B cell (primary cell): ENCODE results near the gene HS3ST1. TPM values are rescaled to one million over a fixed set of nuclear protein-coding genes. Genes with fewer than 3 reads are reported as not detected.

Experiments
- ATAC-seq: fragments of 200-7000 bp; cut with Tn5 transposase; one replicate; pipeline ENCODE4 v1.10.0; 2021; ENCODE audit warnings: low read depth, mild to moderate bottlenecking, moderate number of reproducible peaks, moderate library complexity
- CTCF ChIA-PET: fragments of 350-600 bp; sonication (Branson Sonifier 250); formaldehyde crosslinking; loops from one replicate; lab custom pipeline; 2021; ENCODE audit warnings: antibody characterized with exemption, inconsistent platforms; lab: Charles Lee
- POLR2A ChIA-PET: fragments of 350-600 bp; sonication (Branson Sonifier 250); formaldehyde crosslinking; loops from one replicate; lab custom pipeline; 2021; ENCODE audit warnings: antibody characterized with exemption; lab: Charles Lee
- DNase-seq: peaks from one replicate; pipeline ENCODE4 v3.0.0; 2013
- H2AFZ ChIP-seq: 2 replicates; pipeline ENCODE4 v1.6.1; 2012; ENCODE audit warnings: mild to moderate bottlenecking, low read depth, low read length; ENCODE audit not compliant: insufficient read depth, poor library complexity, severe bottlenecking
- H3K27ac ChIP-seq, 2 donors: 1 replicate in 1 of 2; 2 replicates in 1 of 2; pipeline ENCODE4 v1.5.1; 2012 to 2013; ENCODE audit warnings: low read length in 2 of 2, mild to moderate bottlenecking in 2 of 2, moderate library complexity in 1 of 2
- H3K27me3 ChIP-seq, 4 experiments: fragments of 200-600 bp in 1 of 4; sonication (generic) in 1 of 4; replicated peaks in 1 of 4; 1 replicate in 2 of 4; 2 replicates in 2 of 4; pipeline versions ENCODE4 v1.6.1 to v1.7.0; 2013 to 2016; ENCODE audit warnings: low read length in 3 of 4, mild to moderate bottlenecking in 2 of 4, mixed read lengths in 1 of 4, moderate library complexity in 1 of 4; ENCODE audit not compliant: insufficient read depth in 4 of 4, control insufficient read depth in 3 of 4; ENCODE audit errors: control extremely low read depth in 1 of 4
- H3K36me3 ChIP-seq, 2 experiments: replicated peaks in 1 of 2; 1 replicate in 1 of 2; 2 replicates in 1 of 2; pipeline versions ENCODE4 v1.6.1 to v1.7.1; 2013; ENCODE audit warnings: low read length in 1 of 2; ENCODE audit not compliant: insufficient read depth in 2 of 2, control insufficient read depth in 1 of 2; ENCODE audit errors: control extremely low read depth in 1 of 2, extremely low read depth in 1 of 2
- H3K4me1 ChIP-seq, 2 donors: fragments of 200-600 bp in 1 of 2; sonication (generic) in 1 of 2; 1 replicate in 1 of 2; 2 replicates in 1 of 2; pipeline versions ENCODE4 v1.5.1 to v1.6.1; 2013 to 2017; ENCODE audit warnings: low read length in 2 of 2; ENCODE audit not compliant: control insufficient read depth in 2 of 2, insufficient read depth in 2 of 2
- H3K4me2 ChIP-seq: replicated peaks from 2 replicates; pipeline ENCODE3; 2012; ENCODE audit warnings: mild to moderate bottlenecking, low read depth, low read length; ENCODE audit not compliant: poor library complexity, severe bottlenecking
- H3K4me3 ChIP-seq, 5 experiments: fragments of 200-600 bp in 1 of 5; sonication (generic) in 1 of 5; 1 replicate in 3 of 5; 2 replicates in 2 of 5; pipeline versions ENCODE4 v1.5.1 to v1.7.0; 2011 to 2016; ENCODE audit warnings: low read length in 4 of 5, mild to moderate bottlenecking in 4 of 5, low read depth in 2 of 5, control low read depth in 1 of 5, moderate library complexity in 1 of 5; ENCODE audit not compliant: insufficient read depth in 1 of 5; ENCODE audit errors: control extremely low read depth in 1 of 5, extremely low read depth in 1 of 5
- H3K79me2 ChIP-seq: fragments of 200-600 bp; sonication (generic); one replicate; pipeline ENCODE4 v1.6.0; 2016; ENCODE audit warnings: low read length; ENCODE audit not compliant: control insufficient read depth, insufficient read depth
- H3K9ac ChIP-seq: fragments of 200-600 bp; sonication (generic); 2 replicates; pipeline ENCODE4 v1.6.1; 2017; ENCODE audit warnings: mild to moderate bottlenecking, low read length, moderate library complexity
- H3K9me3 ChIP-seq, 3 donors: one replicate each; pipeline versions ENCODE4 v1.6.1 to v1.7.1; 2013; ENCODE audit warnings: low read length in 2 of 3; ENCODE audit not compliant: control insufficient read depth in 2 of 3, insufficient read depth in 1 of 3; ENCODE audit errors: control extremely low read depth in 1 of 3
- H4K20me1 ChIP-seq: 2 replicates; pipeline ENCODE4 v1.6.0; 2012; ENCODE audit warnings: mild to moderate bottlenecking, low read length; ENCODE audit not compliant: insufficient read depth, control insufficient read depth, poor library complexity, severe bottlenecking
- H3K27ac Mint-ChIP-seq: one replicate; pipeline ENCODE4 v1.8.0; 2021; ENCODE audit warnings: mixed read lengths
- H3K27me3 Mint-ChIP-seq: one replicate; pipeline ENCODE4 v1.8.0; 2021; ENCODE audit warnings: mixed read lengths
- H3K4me1 Mint-ChIP-seq: one replicate; pipeline ENCODE4 v1.8.0; 2021; ENCODE audit warnings: mixed read lengths
- H3K4me3 Mint-ChIP-seq: one replicate; pipeline ENCODE4 v1.8.0; 2021; ENCODE audit warnings: mixed read lengths
- H3K9me3 Mint-ChIP-seq: one replicate; pipeline ENCODE4 v1.8.0; 2022; ENCODE audit warnings: mixed read lengths; ENCODE audit not compliant: insufficient read depth
- CTCF ChIP-seq: fragments of 200-600 bp; IDR thresholded peaks from one replicate; pipeline ENCODE4 v1.8.0; 2022; ENCODE audit warnings: antibody characterized with exemption, mild to moderate bottlenecking
- EZH2 ChIP-seq: IDR thresholded peaks from 2 replicates; pipeline ENCODE4 v1.6.1; 2012; ENCODE audit warnings: borderline replicate concordance, low read depth, mild to moderate bottlenecking, moderate library complexity, low read length; ENCODE audit not compliant: insufficient read depth, poor library complexity, severe bottlenecking
- WGBS: methylation state at CpG from one replicate; pipeline ENCODE4 v1.1.5; 2013; ENCODE audit warnings: missing lambda C conversion rate; ENCODE audit not compliant: insufficient coverage; 5-methylcytosine and 5-hydroxymethylcytosine counted together
- intact Hi-C: fragments of 100-400 bp; cut with micrococcal nuclease; formaldehyde crosslinking; loops from one replicate; pipeline ENCODE4 v1.10.0; 2022
- polyA plus RNA-seq: library from polyadenylated mRNA; depleted of rRNA; stranded (reverse); fragments of >200 nt; gene quantifications from 2 replicates; pipeline ENCODE4 v1.2.3, GENCODE V29; 2012
- total RNA-seq, 2 donors: library from RNA; stranded (reverse); fragments of 120-200 nt in 1 of 2; gene quantifications; 1 replicate in 1 of 2; 2 replicates in 1 of 2; pipeline versions ENCODE4 v1.2.3 to v1.2.4, GENCODE V29; 2013 to 2022

The HS3ST1 gene
- total and polyA plus RNA-seq, 2 donors (not counting 1 experiment from before 2014, with no cell fraction given) = 4.3 to 17.7 TPM

DNA sequence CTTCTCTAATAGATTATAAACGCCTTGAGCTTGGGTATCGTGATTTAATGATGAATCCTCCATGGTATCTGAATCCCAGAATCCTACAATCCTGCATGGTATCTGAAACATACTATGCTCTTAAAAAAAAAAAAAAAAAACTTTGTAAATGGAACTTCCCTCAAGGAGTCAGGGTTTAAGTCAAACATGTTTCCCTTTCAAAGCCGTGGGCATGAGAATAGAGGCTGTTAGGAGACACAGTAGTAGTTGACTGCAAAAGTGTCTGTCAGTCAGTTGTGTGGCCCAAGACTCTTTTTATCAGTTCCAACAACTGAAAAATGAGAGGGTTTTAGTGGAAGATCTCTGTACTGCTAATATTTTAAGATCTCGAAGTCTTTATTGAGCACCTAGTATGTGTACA, 2.4 kb upstream of the HS3ST1 start:
- H3K36me3 ChIP-seq = no peaks in the 10 kb centered on the region
- ATAC-seq (no peak), DNase-seq (no peak)
- Mint-ChIP-seq H3K4me1 (peaks cover 67% of the 10 kb centered on the region), H3K27ac (peak overlapping the region; percentile 75), H3K4me3 (peak overlapping the region; percentile 16), H3K9me3 (no peaks in the 10 kb centered on the region), H3K27me3 (no peaks in the 10 kb centered on the region)
- TF ChIP-seq CTCF = no peak
- no peak for TF ChIP-seq EZH2
- no peaks in the 10 kb centered on the region for H3K9me3 ChIP-seq
- no peaks in the 10 kb centered on the region for H3K27me3 ChIP-seq
- no peak overlapping the region for H3K4me3 ChIP-seq
- H3K9ac ChIP-seq = no peak overlapping the region
- peak overlapping the region in 1 of 2 donors; percentile 63 for H3K27ac ChIP-seq
- H3K4me1 ChIP-seq = peaks cover 41 to 48% of the 10 kb centered on the region in 2 donors
- peak overlapping the region; percentile 93 for H3K4me2 ChIP-seq
- intact Hi-C loops = loop anchor here (10.0 kb wide), 1 partner anchor 756 kb away; no protein-coding TSS in a partner anchor
- ChIA-PET CTCF (interaction anchor here (1.5 to 5.7 kb wide), 2 partner anchors 18 to 849 kb away, joined by 3 to 41 read pairs; no protein-coding TSS in a partner anchor), POLR2A (no interaction called here)
- no peaks in the 10 kb centered on the region for H4K20me1 ChIP-seq
- WGBS = no CpG with 5 or more reads among the region's 4 CpGs
- no peak overlapping the region for H2AFZ ChIP-seq
- peaks cover 35% of the 10 kb centered on the region for H3K79me2 ChIP-seq

GRCh38 chr4:11430536-11430935, 1.8 kb upstream of the HS3ST1 start:
- peak overlapping the region; percentile 93 for H3K4me2 ChIP-seq
- H3K36me3 ChIP-seq = no peaks in the 10 kb centered on the region
- H3K27me3 ChIP-seq = no peaks in the 10 kb centered on the region
- ATAC-seq (no peak), DNase-seq (no peak)
- no peaks in the 10 kb centered on the region for H3K9me3 ChIP-seq
- no CpG with 5 or more reads among the region's 2 CpGs for WGBS
- intact Hi-C loops = loop anchor here (10.0 kb wide), 1 partner anchor 756 kb away; no protein-coding TSS in a partner anchor
- no peaks in the 10 kb centered on the region for H3K9me3 Mint-ChIP-seq
- peak overlapping the region in 1 of 2 donors; percentile 36 for H3K27ac ChIP-seq
- H3K4me1 Mint-ChIP-seq = peaks cover 67% of the 10 kb centered on the region
- H3K4me1 ChIP-seq = peaks cover 41 to 47% of the 10 kb centered on the region in 2 donors
- peak overlapping the region; percentile 8 for H2AFZ ChIP-seq
- peak overlapping the region; percentile 75 for H3K27ac Mint-ChIP-seq
- H3K4me3 ChIP-seq = no peak overlapping the region
- no peaks in the 10 kb centered on the region for H3K27me3 Mint-ChIP-seq
- no peak for TF ChIP-seq CTCF
- TF ChIP-seq EZH2 = no peak
- peak overlapping the region; percentile 89 for H3K9ac ChIP-seq
- H3K79me2 ChIP-seq = peaks cover 37% of the 10 kb centered on the region
- peak overlapping the region; percentile 88 for H3K4me3 Mint-ChIP-seq
- H4K20me1 ChIP-seq = no peaks in the 10 kb centered on the region
- ChIA-PET CTCF (interaction anchor here (1.1 to 5.7 kb wide), 4 partner anchors 24 to 849 kb away, joined by 3 to 41 read pairs (median 4); no protein-coding TSS in a partner anchor), POLR2A (interaction anchor here (0.8 kb wide), 1 partner anchor 14 kb away, joined by 4 read pairs; no protein-coding TSS in a partner anchor)
